ENCODE results near the gene MKI67. TPM values are rescaled to one million over a fixed set of nuclear protein-coding genes. Genes with fewer than 3 reads are reported as not detected.

MKI67 gene
- total RNA-seq, 1 donor from 2014 or later: 0.26 TPM

DNA sequence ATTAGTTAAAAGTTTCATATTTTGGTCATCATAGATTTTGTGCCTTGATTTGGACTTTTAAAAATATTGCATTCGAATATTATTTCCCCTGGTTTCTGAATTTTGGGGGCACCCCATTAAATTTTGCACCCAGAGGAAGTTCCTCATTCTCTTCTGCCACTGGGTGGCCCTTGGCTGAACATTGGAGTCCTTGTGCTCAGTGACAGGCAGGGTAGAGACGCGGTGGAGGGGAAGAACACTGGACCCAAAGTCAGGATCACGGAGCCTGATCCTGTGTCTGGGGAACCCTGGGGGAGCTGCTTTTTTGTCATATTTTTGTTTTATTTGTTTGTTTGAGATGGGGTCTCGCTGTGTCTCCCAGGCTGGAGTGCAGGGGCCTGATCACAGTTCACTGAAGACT, 74.7 kb downstream of the MKI67 start:
- Histone ChIP-seq H3K27me3 (ENCODE audit: control insufficient read depth, insufficient read depth, low read length) (no peaks in the 10 kb centered on the region), H3K36me3 (ENCODE audit: control insufficient read depth, insufficient read depth, low read length) (peaks cover 31% of the 10 kb centered on the region), H3K4me3 (ENCODE audit: low read depth, low read length) (no peak overlapping the region)
- TF ChIP-seq CTCF (IDR thresholded peaks at IDR 0.05; ENCODE audit: insufficient read depth, low read length, severe bottlenecking): no peak
- no peak for DNase-seq (ENCODE audit: low read depth)
- no peak for FAIRE-seq

DNA sequence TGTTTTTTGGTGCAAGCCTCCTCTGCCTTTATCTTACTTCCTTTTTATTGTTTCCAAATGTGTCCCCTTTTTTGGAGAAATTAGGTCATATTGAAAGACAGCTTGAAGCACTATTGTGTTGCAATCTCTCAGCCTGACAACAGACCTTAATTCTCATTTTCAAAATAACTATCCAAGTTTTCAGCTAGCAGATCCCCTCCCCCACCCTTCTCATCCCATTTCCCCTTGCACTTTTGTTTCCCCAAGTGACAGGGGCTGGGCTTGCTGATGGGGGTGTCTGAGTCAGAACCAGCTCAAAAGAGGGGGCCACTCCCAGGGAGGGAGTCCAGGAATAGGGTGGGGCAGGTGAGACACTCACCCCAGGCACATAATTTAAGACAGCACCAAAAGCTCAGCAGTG, 75.3 kb downstream of the MKI67 start:
- FAIRE-seq: no peak
- no peaks in the 10 kb centered on the region for H3K27me3 ChIP-seq (ENCODE audit: control insufficient read depth, insufficient read depth, low read length)
- DNase-seq (ENCODE audit: low read depth): peak; percentile 52
- no peak for TF ChIP-seq CTCF (IDR thresholded peaks at IDR 0.05; ENCODE audit: insufficient read depth, low read length, severe bottlenecking)
- peaks cover 26% of the 10 kb centered on the region for H3K36me3 ChIP-seq (ENCODE audit: control insufficient read depth, insufficient read depth, low read length)
- H3K4me3 ChIP-seq (ENCODE audit: low read depth, low read length): no peak overlapping the region

- DNase-seq (ENCODE audit: low read depth): no peak
- H3K27me3 ChIP-seq (ENCODE audit: control insufficient read depth, insufficient read depth, low read length): no peaks in the 10 kb centered on the region
- H3K4me3 ChIP-seq (ENCODE audit: low read depth, low read length): no peak overlapping the region
- no peak for TF ChIP-seq CTCF (IDR thresholded peaks at IDR 0.05; ENCODE audit: insufficient read depth, low read length, severe bottlenecking)
- FAIRE-seq: no peak
- peaks cover 22% of the 10 kb centered on the region for H3K36me3 ChIP-seq (ENCODE audit: control insufficient read depth, insufficient read depth, low read length)
Observed at GRCh38 chr10:128050121-128050516, 76.1 kb downstream of the MKI67 start.

DNA sequence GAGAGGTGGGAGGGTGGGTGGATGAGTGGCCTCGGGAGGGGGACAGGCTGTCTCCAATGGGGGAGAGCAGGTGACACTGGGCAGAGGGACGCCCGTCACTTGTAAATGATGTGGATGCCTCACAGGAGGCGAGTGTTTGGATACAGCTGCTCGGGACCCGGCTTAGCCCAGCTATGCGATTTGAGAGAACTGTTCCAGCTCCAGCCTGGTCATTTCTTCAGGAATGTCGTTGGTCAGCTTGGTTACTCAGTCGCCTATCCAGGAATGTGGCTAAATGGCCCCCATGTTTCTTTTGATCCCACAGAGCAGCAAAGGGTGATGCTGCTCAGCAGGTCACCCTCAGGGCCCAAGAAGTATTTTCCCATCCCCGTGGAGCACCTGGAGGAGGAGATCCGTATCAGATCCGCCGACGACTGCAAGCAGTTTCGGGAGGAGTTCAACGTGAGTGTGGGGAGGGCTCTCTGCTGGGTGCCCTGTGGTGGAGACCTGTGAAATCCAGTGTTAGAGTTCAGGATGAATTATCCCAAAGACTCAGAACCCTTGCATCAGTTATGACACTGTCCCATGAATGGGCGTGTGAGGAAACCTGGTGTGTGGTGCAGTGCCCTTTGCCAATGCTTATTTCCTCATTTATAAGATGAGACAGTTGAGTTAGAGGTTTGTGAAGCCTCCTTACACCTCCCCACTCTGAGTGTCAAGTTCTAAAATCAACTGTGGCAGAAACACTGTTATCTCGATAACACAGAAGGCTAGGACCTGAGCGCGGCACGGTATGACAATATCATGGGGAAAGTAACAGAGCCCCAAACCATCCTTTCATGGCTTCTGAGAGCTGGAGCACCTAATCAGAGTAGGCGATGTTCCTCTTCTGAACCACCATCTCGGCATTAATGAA, 76.8 kb downstream of the MKI67 start:
- Histone ChIP-seq H3K4me3 (ENCODE audit: low read depth, low read length) (peak overlapping the region; percentile 66), H3K27me3 (ENCODE audit: control insufficient read depth, insufficient read depth, low read length) (no peaks in the 10 kb centered on the region), H3K36me3 (ENCODE audit: control insufficient read depth, insufficient read depth, low read length) (peaks cover 20% of the 10 kb centered on the region)
- DNase-seq (ENCODE audit: low read depth) (no peak), FAIRE-seq (no peak)
- no peak for TF ChIP-seq CTCF (IDR thresholded peaks at IDR 0.05; ENCODE audit: insufficient read depth, low read length, severe bottlenecking)

DNA sequence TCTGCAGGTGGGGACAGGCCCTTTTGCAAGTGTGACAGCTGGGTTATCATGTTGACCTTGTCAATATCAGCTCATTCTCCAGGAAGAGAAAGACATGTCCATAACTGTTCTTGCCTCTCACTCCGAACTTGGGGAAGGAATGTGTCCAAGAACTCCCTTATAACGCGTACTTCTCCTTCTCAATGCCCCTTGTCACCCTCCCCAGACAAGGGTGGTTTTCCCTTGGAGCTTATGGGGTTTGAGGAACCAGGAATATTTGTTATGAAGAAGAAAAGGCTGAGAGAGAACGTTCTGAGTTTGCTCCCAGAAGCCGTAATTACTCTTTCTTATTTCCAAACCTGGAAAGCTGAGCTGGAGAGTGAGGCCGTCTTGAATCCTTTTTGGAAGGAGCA, 77.4 kb downstream of the MKI67 start:
- no peak for FAIRE-seq
- TF ChIP-seq CTCF (IDR thresholded peaks at IDR 0.05; ENCODE audit: insufficient read depth, low read length, severe bottlenecking): no peak

More for the DNA sequence above, 77.4 kb downstream of the MKI67 start:
- no peaks in the 10 kb centered on the region for H3K27me3 ChIP-seq (ENCODE audit: control insufficient read depth, insufficient read depth, low read length)
- H3K36me3 ChIP-seq (ENCODE audit: control insufficient read depth, insufficient read depth, low read length): peaks cover 19% of the 10 kb centered on the region
- peak overlapping the region; percentile 66 for H3K4me3 ChIP-seq (ENCODE audit: low read depth, low read length)
- no peak for DNase-seq (ENCODE audit: low read depth)
